PC-9 (cell line): ENCODE data around the gene DCAKD.

ENCODE experiments used
- CTCF ChIP-seq: fragments of 200-600 bp; sonication (generic); conservative IDR thresholded peaks from 2 replicates; pipeline ENCODE4 v1.6.1; 2017; ENCODE audit warnings: mixed run types, antibody characterized with exemption, mild to moderate bottlenecking, moderate library complexity
- EZH2 ChIP-seq: fragments of 200-600 bp; sonication (generic); IDR thresholded peaks from 2 replicates; pipeline ENCODE4 v1.8.0; 2017; ENCODE audit warnings: antibody characterized with exemption, low read depth

GRCh38 chr17:44981221-44981968 is 70.0 kb downstream of the DCAKD start:
- TF ChIP-seq CTCF, result no peak
- no peak for TF ChIP-seq EZH2
